T-helper 1 cell treated with Interleukin-12 subunit alpha and Interleukin-12 subunit beta and Interleukin-4 antibody, amounts not matched to agents 30 μg/mL and 1 μg/mL, for 36 hours (primary cell): Measurements from ENCODE around the gene SIX3.

ENCODE experiments used
- H3K27ac Mint-ChIP-seq: one replicate; pipeline ENCODE4 v1.8.0; 2021; ENCODE audit warnings: mild to moderate bottlenecking, mixed read lengths
- H3K27me3 Mint-ChIP-seq: one replicate; pipeline ENCODE4 v1.8.0; 2021; ENCODE audit warnings: low read depth, mixed read lengths
- H3K36me3 Mint-ChIP-seq: one replicate; pipeline ENCODE4 v1.8.0; 2021; ENCODE audit warnings: low read depth, mixed read lengths
- H3K4me1 Mint-ChIP-seq: one replicate; pipeline ENCODE4 v1.8.0; 2021; ENCODE audit warnings: low read depth, mixed read lengths
- H3K4me3 Mint-ChIP-seq: one replicate; pipeline ENCODE4 v1.8.0; 2021; ENCODE audit warnings: mild to moderate bottlenecking, moderate library complexity, mixed read lengths
- H3K9me3 Mint-ChIP-seq: one replicate; pipeline ENCODE4 v1.8.0; 2021; ENCODE audit warnings: mixed read lengths

The SIX3 gene

GRCh38 chr2:44954889-44955592 lies 13.5 kb downstream of the SIX3 start:
- Mint-ChIP-seq H3K36me3 (no peaks in the 10 kb centered on the region), H3K9me3 (no peaks in the 10 kb centered on the region), H3K4me3 (no peak overlapping the region), H3K27ac (no peak overlapping the region), H3K4me1 (peaks cover 11% of the 10 kb centered on the region), H3K27me3 (peaks cover 77% of the 10 kb centered on the region)

DNA sequence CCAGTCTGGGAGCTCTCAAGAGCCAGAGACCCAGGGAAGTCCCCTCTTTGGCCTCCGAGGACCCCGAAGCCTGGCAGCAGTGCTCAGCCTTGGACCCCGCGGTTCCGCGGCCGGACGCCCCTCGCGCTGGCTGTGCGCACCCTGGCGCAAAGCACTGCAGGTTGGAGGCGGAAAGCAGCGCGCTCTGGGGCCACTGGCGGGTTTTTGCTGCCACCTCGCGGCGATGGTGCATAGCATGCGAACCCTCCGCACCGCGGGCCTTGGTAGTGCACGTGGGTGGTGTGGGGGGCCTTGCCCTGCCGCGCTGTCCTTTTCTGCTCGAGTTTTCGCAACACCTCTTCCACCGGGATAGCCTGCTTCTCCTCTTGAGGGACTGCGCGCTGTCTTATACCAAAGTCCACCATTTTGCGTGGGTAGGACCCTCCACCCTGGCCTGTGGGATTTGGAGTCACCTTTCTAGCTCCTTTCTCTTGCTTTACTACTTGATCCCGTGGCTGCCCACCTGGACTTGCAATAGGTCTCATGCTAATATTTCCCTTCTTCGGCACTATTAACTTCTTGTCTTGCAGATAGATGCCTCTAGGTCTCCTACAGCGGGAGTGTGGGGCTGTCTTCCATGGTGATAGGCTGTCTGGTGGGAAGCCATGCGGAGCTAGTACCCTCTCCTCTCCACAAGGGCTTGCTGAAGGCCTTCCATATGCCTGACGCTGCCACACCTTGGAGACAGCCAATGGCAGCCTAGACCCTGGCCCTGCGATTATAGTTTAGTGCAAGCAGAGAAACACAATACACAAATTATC lies 14.3 kb downstream of the SIX3 start:
- Mint-ChIP-seq H3K4me3 (no peak overlapping the region), H3K9me3 (no peaks in the 10 kb centered on the region), H3K27ac (no peak overlapping the region), H3K36me3 (no peaks in the 10 kb centered on the region), H3K27me3 (peaks cover 72% of the 10 kb centered on the region), H3K4me1 (peaks cover 11% of the 10 kb centered on the region)

- peaks cover 61% of the 10 kb centered on the region for H3K27me3 Mint-ChIP-seq
These were observed 15.3 kb downstream of the SIX3 start for GRCh38 chr2:44956843-44957242.

DNA sequence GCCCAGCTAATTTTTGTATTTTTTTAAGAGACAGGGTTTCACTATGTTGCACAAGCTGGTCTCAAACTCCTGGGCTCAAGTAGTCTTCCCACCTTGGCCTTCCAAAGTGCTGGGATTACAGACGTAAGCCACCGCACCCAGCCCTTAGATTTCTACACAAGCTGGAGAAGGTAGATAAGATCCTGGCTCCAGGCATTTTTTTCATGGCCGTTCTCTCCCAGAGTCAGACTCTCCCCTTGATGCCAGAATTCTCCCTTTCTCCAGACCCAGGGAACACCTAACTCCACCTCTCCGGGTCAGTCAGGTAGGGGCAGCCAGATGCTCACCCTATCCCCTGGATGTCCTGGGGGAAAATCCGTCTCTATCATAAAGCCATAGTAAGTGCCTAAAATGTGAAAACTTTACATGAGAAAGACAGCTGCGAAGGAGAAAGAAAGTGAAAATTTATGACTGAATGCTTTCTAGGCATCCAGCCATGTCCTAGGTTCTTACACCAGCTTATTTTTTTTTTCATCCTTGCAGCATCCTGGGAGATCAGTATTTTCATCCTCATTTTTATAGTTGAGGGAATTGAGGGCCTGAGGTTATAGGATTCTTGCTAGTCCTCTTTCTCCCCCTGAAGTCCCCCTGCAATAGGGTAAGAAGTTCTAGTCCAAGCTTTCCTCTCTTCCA lies 16.3 kb downstream of the SIX3 start:
- Mint-ChIP-seq H3K27ac (no peak overlapping the region), H3K9me3 (no peaks in the 10 kb centered on the region), H3K36me3 (no peaks in the 10 kb centered on the region), H3K27me3 (peaks cover 60% of the 10 kb centered on the region), H3K4me1 (peaks cover 9% of the 10 kb centered on the region), H3K4me3 (no peak overlapping the region)

More at GRCh38 chr2:44956843-44957242, 15.3 kb downstream of the SIX3 start:
- no peak overlapping the region for H3K27ac Mint-ChIP-seq
- no peak overlapping the region for H3K4me3 Mint-ChIP-seq
- no peaks in the 10 kb centered on the region for H3K9me3 Mint-ChIP-seq
- no peaks in the 10 kb centered on the region for H3K36me3 Mint-ChIP-seq
- H3K4me1 Mint-ChIP-seq = peaks cover 11% of the 10 kb centered on the region

DNA sequence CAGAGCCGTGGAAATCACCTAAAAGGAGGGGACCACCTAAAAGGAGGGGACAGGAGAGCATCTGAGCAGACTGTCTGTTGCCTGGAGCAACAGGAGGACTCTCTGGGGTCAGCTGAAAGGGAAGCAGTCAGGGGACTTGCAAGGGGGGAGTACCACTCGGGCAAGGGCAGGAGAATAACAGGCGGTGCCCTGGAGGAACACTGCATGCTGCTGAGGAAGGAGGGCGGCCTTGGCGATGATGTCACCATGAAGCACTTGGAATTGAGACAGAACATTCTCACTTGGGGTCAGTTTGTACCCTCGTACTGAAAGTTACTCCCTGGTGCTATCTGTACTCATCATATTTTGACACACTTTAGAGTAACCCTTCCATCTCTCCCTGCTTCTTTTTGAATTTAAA lies 18.4 kb downstream of the SIX3 start:
- Mint-ChIP-seq H3K9me3 (no peaks in the 10 kb centered on the region), H3K4me3 (no peak overlapping the region), H3K36me3 (no peaks in the 10 kb centered on the region), H3K4me1 (peaks cover 6% of the 10 kb centered on the region), H3K27ac (no peak overlapping the region), H3K27me3 (peaks cover 53% of the 10 kb centered on the region)

GRCh38 chr2:44960871-44961270 lies 19.4 kb downstream of the SIX3 start:
- H3K36me3 Mint-ChIP-seq = no peaks in the 10 kb centered on the region
- H3K4me3 Mint-ChIP-seq = no peak overlapping the region
- no peak overlapping the region for H3K27ac Mint-ChIP-seq
- peaks cover 1% of the 10 kb centered on the region for H3K4me1 Mint-ChIP-seq
- H3K27me3 Mint-ChIP-seq = peaks cover 44% of the 10 kb centered on the region
- H3K9me3 Mint-ChIP-seq = no peaks in the 10 kb centered on the region

DNA sequence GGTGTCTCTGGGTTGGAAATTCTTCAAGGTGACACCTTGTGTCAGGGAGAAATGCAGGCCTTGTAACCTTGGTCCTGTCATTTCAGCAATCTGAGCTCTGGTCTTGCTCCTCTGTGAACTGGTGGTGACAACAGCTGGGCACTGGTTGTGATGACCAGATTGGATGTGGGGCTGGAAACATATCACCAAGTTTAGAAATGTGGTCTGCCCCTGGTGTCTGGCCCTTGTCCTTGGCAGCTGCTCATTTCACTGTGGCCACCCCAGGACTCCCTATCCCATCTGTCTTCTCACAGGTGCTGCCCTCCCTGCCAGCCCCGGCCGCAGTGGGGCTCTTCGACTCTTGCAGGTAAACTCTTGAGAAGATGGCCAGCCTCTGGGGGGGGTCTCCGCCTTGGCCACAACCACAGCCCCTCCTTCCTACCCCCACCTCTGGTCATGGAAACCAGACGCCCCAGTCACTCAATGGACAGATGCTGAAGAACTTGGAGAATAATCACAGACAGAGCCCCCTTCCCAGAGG lies 20.7 kb downstream of the SIX3 start:
- H3K9me3 Mint-ChIP-seq = no peaks in the 10 kb centered on the region
- H3K27ac Mint-ChIP-seq = no peak overlapping the region
- H3K4me3 Mint-ChIP-seq = no peak overlapping the region
- H3K27me3 Mint-ChIP-seq = peaks cover 38% of the 10 kb centered on the region
- no peaks in the 10 kb centered on the region for H3K36me3 Mint-ChIP-seq
- H3K4me1 Mint-ChIP-seq = no peaks in the 10 kb centered on the region

DNA sequence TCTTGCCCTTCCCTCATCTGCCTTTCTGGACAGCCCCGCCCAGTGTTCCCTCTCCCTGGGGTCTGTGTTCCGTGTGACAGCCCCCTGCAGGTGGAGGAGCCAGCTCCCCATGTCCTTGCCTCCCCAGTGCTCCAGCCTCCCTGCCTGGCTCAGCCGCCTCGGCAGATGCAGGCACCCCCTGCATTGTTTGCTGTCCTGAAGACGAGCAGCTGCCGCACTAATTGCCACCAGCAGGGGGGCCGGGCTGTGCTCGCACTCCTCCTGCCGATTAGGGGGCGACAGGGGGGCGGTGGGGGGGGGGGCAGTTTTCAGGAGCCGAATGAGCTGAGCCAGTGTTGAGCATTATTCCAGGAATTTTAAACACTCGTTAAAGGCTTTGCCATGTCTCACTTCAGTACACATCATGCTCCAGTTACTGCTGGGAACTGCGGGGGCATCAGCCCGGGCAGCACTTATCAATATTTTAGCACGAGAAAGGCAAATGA lies 23.3 kb downstream of the SIX3 start:
- H3K27me3 Mint-ChIP-seq = peaks cover 36% of the 10 kb centered on the region
- no peak overlapping the region for H3K27ac Mint-ChIP-seq
- no peaks in the 10 kb centered on the region for H3K4me1 Mint-ChIP-seq
- H3K9me3 Mint-ChIP-seq = no peaks in the 10 kb centered on the region
- H3K36me3 Mint-ChIP-seq = no peaks in the 10 kb centered on the region
- H3K4me3 Mint-ChIP-seq = no peak overlapping the region

- Mint-ChIP-seq H3K4me3 (no peak overlapping the region), H3K36me3 (no peaks in the 10 kb centered on the region), H3K27me3 (peaks cover 31% of the 10 kb centered on the region), H3K27ac (no peak overlapping the region), H3K9me3 (no peaks in the 10 kb centered on the region), H3K4me1 (no peaks in the 10 kb centered on the region)
These were observed 24.2 kb downstream of the SIX3 start for GRCh38 chr2:44965684-44966083.

GRCh38 chr2:44967056-44967455 lies 25.6 kb downstream of the SIX3 start:
- no peaks in the 10 kb centered on the region for H3K4me1 Mint-ChIP-seq
- peaks cover 31% of the 10 kb centered on the region for H3K27me3 Mint-ChIP-seq
- H3K27ac Mint-ChIP-seq = no peak overlapping the region
- no peaks in the 10 kb centered on the region for H3K36me3 Mint-ChIP-seq
- no peak overlapping the region for H3K4me3 Mint-ChIP-seq
- no peaks in the 10 kb centered on the region for H3K9me3 Mint-ChIP-seq

- Mint-ChIP-seq H3K9me3 (no peaks in the 10 kb centered on the region), H3K4me3 (no peak overlapping the region), H3K27ac (no peak overlapping the region), H3K27me3 (peaks cover 25% of the 10 kb centered on the region), H3K36me3 (no peaks in the 10 kb centered on the region), H3K4me1 (no peaks in the 10 kb centered on the region)
These were observed 26.4 kb downstream of the SIX3 start for GRCh38 chr2:44967727-44968432.

- Mint-ChIP-seq H3K27me3 (peaks cover 12% of the 10 kb centered on the region), H3K27ac (no peak overlapping the region), H3K4me1 (no peaks in the 10 kb centered on the region), H3K9me3 (no peaks in the 10 kb centered on the region), H3K36me3 (no peaks in the 10 kb centered on the region), H3K4me3 (no peak overlapping the region)
These were observed 28.4 kb downstream of the SIX3 start for GRCh38 chr2:44969936-44970335.

DNA sequence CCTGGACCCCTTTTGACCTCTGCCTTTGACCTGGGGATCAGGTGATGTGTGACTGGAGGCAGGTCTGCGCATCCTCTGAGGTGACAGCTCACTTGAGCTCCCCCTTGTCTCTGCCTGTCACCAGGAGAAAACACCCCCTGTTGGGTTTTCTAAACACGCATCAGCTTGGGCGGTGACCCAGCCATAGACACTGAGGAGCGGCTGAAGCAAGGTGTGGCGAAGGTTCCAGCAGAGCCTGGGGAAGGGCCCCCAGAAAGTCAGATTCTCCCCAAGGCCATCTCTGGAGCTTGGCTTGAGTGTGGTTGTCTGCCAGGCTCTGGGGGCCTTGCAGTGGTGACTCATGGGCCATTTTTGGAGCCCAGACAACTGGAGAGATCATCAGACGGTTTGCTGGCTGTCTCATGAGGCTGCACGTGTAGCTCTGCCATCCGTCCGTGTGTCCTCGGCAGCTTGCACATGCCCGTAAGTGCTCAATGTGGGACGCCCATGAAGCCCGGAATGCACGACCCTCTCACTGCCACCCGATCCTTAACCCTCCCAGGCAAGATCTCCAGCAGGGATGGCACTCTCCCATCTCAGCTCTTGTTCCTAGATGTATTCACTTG lies 29.4 kb downstream of the SIX3 start:
- H3K4me1 Mint-ChIP-seq = no peaks in the 10 kb centered on the region
- H3K4me3 Mint-ChIP-seq = no peak overlapping the region
- H3K36me3 Mint-ChIP-seq = no peaks in the 10 kb centered on the region
- peaks cover 12% of the 10 kb centered on the region for H3K27me3 Mint-ChIP-seq
- H3K9me3 Mint-ChIP-seq = no peaks in the 10 kb centered on the region
- H3K27ac Mint-ChIP-seq = no peak overlapping the region
